WTC11 (cell line): ENCODE measurements around the gene CAPZB.

ENCODE experiments used
- AFF4 ChIP-seq: sonication (generic); formaldehyde crosslinking; IDR thresholded peaks from 2 replicates; pipeline ENCODE4 v1.8.1; 2023; ENCODE audit warnings: mild to moderate bottlenecking, missing genetic modification reagents, borderline replicate concordance
- CREB1 ChIP-seq: sonication (generic); formaldehyde crosslinking; IDR thresholded peaks from 2 replicates; pipeline ENCODE4 v1.8.0; 2023; ENCODE audit warnings: mild to moderate bottlenecking, missing genetic modification reagents
- E2F5 ChIP-seq: sonication (generic); formaldehyde crosslinking; IDR thresholded peaks from 2 replicates; pipeline ENCODE4 v1.8.1; 2022; ENCODE audit warnings: mild to moderate bottlenecking, moderate library complexity, missing genetic modification reagents
- ESRRA ChIP-seq: sonication (generic); formaldehyde crosslinking; IDR thresholded peaks from 2 replicates; pipeline ENCODE4 v1.8.1; 2022; ENCODE audit warnings: mild to moderate bottlenecking, missing genetic modification reagents, borderline replicate concordance
- KAT7 ChIP-seq: sonication (generic); formaldehyde crosslinking; IDR thresholded peaks from 2 replicates; pipeline ENCODE4 v1.8.1; 2023; ENCODE audit warnings: missing genetic modification reagents, mild to moderate bottlenecking, borderline replicate concordance
- SP1 ChIP-seq: sonication (generic); formaldehyde crosslinking; conservative IDR thresholded peaks from 2 replicates; pipeline ENCODE4 v1.8.1; 2022; ENCODE audit warnings: missing genetic modification reagents
- ZNF317 ChIP-seq: sonication (generic); formaldehyde crosslinking; IDR thresholded peaks from 2 replicates; pipeline ENCODE4 v1.8.1; 2023; ENCODE audit warnings: low read depth, mild to moderate bottlenecking, moderate library complexity, missing genetic modification reagents, borderline replicate concordance
- TF ChIP-seq, protein P1 (sequence below): fragments of 200-600 bp; IDR thresholded peaks from 2 replicates; pipeline ENCODE4 v1.8.0; 2022; ENCODE audit warnings: antibody characterized with exemption
- TF ChIP-seq, protein P2 (sequence below): sonication (generic); formaldehyde crosslinking; IDR thresholded peaks from 2 replicates; pipeline ENCODE4 v1.8.0; 2022; ENCODE audit warnings: mild to moderate bottlenecking, missing genetic modification reagents
- TF ChIP-seq, protein P3 (sequence below): sonication (generic); formaldehyde crosslinking; IDR thresholded peaks from 2 replicates; pipeline ENCODE4 v1.8.0; 2022; ENCODE audit warnings: mild to moderate bottlenecking, missing genetic modification reagents

- TF ChIP-seq, protein P1, sequence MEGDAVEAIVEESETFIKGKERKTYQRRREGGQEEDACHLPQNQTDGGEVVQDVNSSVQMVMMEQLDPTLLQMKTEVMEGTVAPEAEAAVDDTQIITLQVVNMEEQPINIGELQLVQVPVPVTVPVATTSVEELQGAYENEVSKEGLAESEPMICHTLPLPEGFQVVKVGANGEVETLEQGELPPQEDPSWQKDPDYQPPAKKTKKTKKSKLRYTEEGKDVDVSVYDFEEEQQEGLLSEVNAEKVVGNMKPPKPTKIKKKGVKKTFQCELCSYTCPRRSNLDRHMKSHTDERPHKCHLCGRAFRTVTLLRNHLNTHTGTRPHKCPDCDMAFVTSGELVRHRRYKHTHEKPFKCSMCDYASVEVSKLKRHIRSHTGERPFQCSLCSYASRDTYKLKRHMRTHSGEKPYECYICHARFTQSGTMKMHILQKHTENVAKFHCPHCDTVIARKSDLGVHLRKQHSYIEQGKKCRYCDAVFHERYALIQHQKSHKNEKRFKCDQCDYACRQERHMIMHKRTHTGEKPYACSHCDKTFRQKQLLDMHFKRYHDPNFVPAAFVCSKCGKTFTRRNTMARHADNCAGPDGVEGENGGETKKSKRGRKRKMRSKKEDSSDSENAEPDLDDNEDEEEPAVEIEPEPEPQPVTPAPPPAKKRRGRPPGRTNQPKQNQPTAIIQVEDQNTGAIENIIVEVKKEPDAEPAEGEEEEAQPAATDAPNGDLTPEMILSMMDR, result no peak
- TF ChIP-seq E2F5 (CRISPR knock-in tag), result no peak
- no peak for TF ChIP-seq KAT7 (CRISPR knock-in tag)
- TF ChIP-seq ESRRA (CRISPR knock-in tag), result no peak
- TF ChIP-seq, protein P2, sequence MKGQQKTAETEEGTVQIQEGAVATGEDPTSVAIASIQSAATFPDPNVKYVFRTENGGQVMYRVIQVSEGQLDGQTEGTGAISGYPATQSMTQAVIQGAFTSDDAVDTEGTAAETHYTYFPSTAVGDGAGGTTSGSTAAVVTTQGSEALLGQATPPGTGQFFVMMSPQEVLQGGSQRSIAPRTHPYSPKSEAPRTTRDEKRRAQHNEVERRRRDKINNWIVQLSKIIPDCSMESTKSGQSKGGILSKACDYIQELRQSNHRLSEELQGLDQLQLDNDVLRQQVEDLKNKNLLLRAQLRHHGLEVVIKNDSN (CRISPR knock-in tag), result no peak
- TF ChIP-seq CREB1 (CRISPR knock-in tag), result no peak
- TF ChIP-seq, protein P3, sequence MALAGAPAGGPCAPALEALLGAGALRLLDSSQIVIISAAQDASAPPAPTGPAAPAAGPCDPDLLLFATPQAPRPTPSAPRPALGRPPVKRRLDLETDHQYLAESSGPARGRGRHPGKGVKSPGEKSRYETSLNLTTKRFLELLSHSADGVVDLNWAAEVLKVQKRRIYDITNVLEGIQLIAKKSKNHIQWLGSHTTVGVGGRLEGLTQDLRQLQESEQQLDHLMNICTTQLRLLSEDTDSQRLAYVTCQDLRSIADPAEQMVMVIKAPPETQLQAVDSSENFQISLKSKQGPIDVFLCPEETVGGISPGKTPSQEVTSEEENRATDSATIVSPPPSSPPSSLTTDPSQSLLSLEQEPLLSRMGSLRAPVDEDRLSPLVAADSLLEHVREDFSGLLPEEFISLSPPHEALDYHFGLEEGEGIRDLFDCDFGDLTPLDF (CRISPR knock-in tag), result no peak
- TF ChIP-seq ZNF317 (CRISPR knock-in tag), result no peak
- no peak for TF ChIP-seq SP1
- TF ChIP-seq AFF4 (CRISPR knock-in tag), result no peak
Observed at GRCh38 chr1:19420606-19421005, 64.7 kb downstream of the CAPZB start.
